ENCODE data around the gene NUDCD2. TPM values are rescaled to one million over a fixed set of nuclear protein-coding genes. Genes with fewer than 3 reads are reported as not detected.

Gene NUDCD2
- total RNA-seq (ENCODE audit: low replicate concordance): 0.82 and 5.0 TPM in 2 replicates

DNA sequence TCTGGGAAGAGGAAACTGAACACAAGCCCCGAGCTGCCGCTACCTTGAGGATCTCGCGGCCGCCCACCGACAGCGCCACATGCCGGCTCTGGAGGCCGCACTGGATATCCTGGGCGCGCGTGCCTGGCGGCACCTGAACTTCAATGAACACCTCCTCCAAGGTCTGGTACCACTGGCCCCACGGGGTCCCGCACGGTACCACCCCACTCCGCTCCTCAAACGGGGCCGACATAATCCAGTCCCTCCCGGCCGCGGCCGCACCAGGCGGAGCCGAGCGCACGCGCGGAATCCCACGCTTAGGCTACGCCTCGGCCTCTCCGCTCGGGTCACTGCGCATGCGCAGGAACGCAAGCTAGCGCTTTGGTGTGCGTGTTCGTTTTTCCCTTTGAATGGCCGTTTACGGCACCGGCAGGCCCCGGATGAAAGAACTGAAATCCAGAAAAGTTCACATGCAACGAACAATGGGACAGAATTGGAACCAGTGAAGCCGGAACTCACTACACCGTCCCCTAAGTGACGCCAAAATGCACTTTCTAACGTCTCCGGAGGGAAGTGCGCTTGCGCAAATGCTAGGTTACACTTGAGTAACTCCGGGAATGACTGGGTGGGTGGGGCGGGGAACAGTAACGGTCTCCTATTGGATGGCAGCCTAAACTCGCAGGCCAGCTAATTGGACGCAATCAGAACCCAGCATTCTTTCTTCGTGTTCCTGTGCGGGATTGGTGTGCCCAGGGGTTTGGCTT is at the start of gene NUDCD2:
TSS of gene NUDCD2 (minus strand) at position 284 of the 743 bp plus-strand sequence. CDS start at position 232, 52 bp downstream.

GRCh38 chr5:163505368-163506094 is 45.6 kb upstream of the NUDCD2 start, which contains the start of gene MAT2B:
TSS of gene MAT2B (plus strand) at chr5:163505619. CDS start at chr5:163505687, 68 bp downstream.

GRCh38 chr5:163460562-163461171 is 765 bp upstream of the NUDCD2 start, which contains the start of gene HMMR:
TSS of gene HMMR (plus strand) at chr5:163460632. CDS start at chr5:163460693, 61 bp downstream.

DNA sequence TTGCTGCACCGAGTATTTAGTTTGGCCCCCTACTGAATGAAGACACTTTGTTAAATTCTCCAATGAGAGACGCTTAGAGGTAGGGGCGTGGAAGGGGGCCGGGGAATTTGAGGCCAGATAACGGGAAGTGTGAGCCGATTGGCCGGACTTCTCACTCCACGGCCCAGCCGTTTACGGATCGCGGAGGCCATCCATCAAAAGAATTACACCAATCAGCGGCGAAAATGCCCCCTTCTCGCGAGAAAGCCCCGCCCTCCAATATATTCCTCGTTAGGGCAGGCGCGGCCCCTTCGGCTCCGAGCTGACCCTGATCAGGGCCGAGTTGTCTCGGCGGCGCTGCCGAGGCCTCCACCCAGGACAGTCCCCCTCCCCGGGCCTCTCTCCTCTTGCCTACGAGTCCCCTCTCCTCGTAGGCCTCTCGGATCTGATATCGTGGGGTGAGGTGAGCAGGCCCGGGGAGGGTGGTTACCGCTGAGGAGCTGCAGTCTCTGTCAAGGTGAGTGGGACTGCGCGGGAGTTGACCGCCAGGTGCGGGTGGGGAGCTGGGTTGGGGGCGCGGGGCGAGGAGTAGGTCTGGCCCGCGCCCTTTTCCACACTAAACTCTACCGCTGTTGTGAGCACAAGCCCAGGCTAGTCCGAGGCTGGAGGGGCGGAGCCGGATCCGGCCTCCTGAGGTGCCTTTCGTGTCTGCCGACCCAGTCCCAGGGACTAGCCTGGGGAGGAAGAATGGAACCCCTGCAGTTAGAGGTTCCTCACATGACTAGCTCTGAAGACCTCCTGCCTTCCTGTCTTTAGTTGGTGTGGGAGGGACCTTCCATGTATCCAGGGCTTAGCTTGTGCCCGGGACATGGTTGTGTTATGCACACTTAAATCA is 22.4 kb downstream of the NUDCD2 start, which contains the start of gene CCNG1:
TSS of gene CCNG1 (plus strand) at position 287 of the 874 bp plus-strand sequence. CDS start 1,662 bp downstream, outside the sequence.

Other genes with a start within 250 kb of the NUDCD2 start
- 255 and 268 TPM in 2 replicates for gene CCNG1, start 22.5 kb downstream of the NUDCD2 start, total RNA-seq (ENCODE audit: low replicate concordance)
- gene HMMR, start 530 bp upstream of the NUDCD2 start, total RNA-seq (ENCODE audit: low replicate concordance): 0.23 and 8.3 TPM in 2 replicates
- 48.3 and 61.1 TPM in 2 replicates for gene MAT2B, start 45.5 kb upstream of the NUDCD2 start, total RNA-seq (ENCODE audit: low replicate concordance)

Data from smooth muscle cell of the coronary artery (primary cell).